Ishikawa (cell line): Measurements from ENCODE around the gene SMYD4.

Source experiments
- CEBPB ChIP-seq: IDR thresholded peaks from 2 replicates; pipeline ENCODE4 v1.6.1; 2012
- CREB1 ChIP-seq: IDR thresholded peaks from 2 replicates; pipeline ENCODE4 v1.6.1; 2012; ENCODE audit warnings: low read depth
- EGR1 ChIP-seq: IDR thresholded peaks from 2 replicates; pipeline ENCODE4 v1.6.1; 2012
- EP300 ChIP-seq: IDR thresholded peaks from 2 replicates; pipeline ENCODE4 v1.6.1; 2012; ENCODE audit warnings: borderline replicate concordance
- FOXM1 ChIP-seq: IDR thresholded peaks from 2 replicates; pipeline ENCODE4 v1.6.1; 2012; ENCODE audit warnings: low read depth, borderline replicate concordance
- REST ChIP-seq: IDR thresholded peaks from 2 replicates; pipeline ENCODE4 v1.6.1; 2012; ENCODE audit warnings: low read depth, mild to moderate bottlenecking
- TCF12 ChIP-seq: IDR thresholded peaks from 2 replicates; pipeline ENCODE4 v1.6.1; 2012; ENCODE audit warnings: low read depth
- TEAD4 ChIP-seq: IDR thresholded peaks from 2 replicates; pipeline ENCODE4 v1.6.1; 2012
- USF1 ChIP-seq: IDR thresholded peaks from 2 replicates; pipeline ENCODE4 v1.6.1; 2012

GRCh38 chr17:1860978-1861377, 31.3 kb upstream of the SMYD4 start:
- no peak for TF ChIP-seq CREB1
- TF ChIP-seq TEAD4, result no peak
- no peak for TF ChIP-seq EGR1
- TF ChIP-seq REST, result no peak
- no peak for TF ChIP-seq TCF12
- no peak for TF ChIP-seq FOXM1
- TF ChIP-seq USF1, result no peak
- TF ChIP-seq CEBPB, result no peak
- no peak for TF ChIP-seq EP300
